H1 (cell line): ENCODE data around the gene NUCB1. TPM values are rescaled to one million over a fixed set of nuclear protein-coding genes. Genes with fewer than 3 reads are reported as not detected.

Source experiments
- CTCF ChIA-PET: fragments of 300-600 bp; sonication (Branson Sonifier 250); formaldehyde crosslinking; loops from one replicate; lab custom pipeline; 2021; ENCODE audit not compliant: partially characterized antibody; lab: Charles Lee
- POLR2A ChIA-PET: fragments of 300-600 bp; sonication (Branson Sonifier 250); formaldehyde crosslinking; loops from one replicate; lab custom pipeline; 2021; ENCODE audit warnings: inconsistent platforms; ENCODE audit not compliant: partially characterized antibody; lab: Charles Lee
- DNase-seq, 2 experiments: peaks; one replicate each; pipeline versions ENCODE4 v3.0.0 to v3.0.0-alpha.2; 2010 to 2022; ENCODE audit warnings: low spot score in 2 of 2, low read depth in 1 of 2, mixed read lengths in 1 of 2
- FAIRE-seq: peaks from 2 replicates; lab custom pipeline; 2011; peaks lifted over from hg19 to GRCh38; lab: Jason Lieb, UNC
- H2AFZ ChIP-seq: 2 replicates; pipeline ENCODE4 v1.8.1; 2012; ENCODE audit warnings: low read length, inconsistent platforms
- H2AK5ac ChIP-seq: 2 replicates; pipeline ENCODE4 v1.6.1; 2013; ENCODE audit warnings: low read depth, low read length
- H2BK120ac ChIP-seq: replicated peaks from 2 replicates; pipeline ENCODE3; 2013; ENCODE audit warnings: low read depth, low read length, inconsistent platforms
- H2BK12ac ChIP-seq: 2 replicates; pipeline ENCODE4 v1.6.1; 2013; ENCODE audit warnings: low read depth, low read length
- H2BK15ac ChIP-seq: 2 replicates; pipeline ENCODE4 v1.6.1; 2013; ENCODE audit warnings: low read length
- H2BK20ac ChIP-seq: 2 replicates; pipeline ENCODE4 v1.6.1; 2013; ENCODE audit warnings: low read length
- H2BK5ac ChIP-seq: 2 replicates; pipeline ENCODE4 v1.6.1; 2013; ENCODE audit warnings: low read depth, low read length
- H3K14ac ChIP-seq: 2 replicates; pipeline ENCODE4 v1.6.1; 2013; ENCODE audit warnings: inconsistent platforms; ENCODE audit not compliant: insufficient read length
- H3K18ac ChIP-seq: 2 replicates; pipeline ENCODE4 v1.6.1; 2013; ENCODE audit warnings: low read length; ENCODE audit errors: extremely low read depth
- H3K23ac ChIP-seq: 2 replicates; pipeline ENCODE4 v1.6.1; 2013; ENCODE audit warnings: inconsistent platforms; ENCODE audit not compliant: insufficient read length
- H3K23me2 ChIP-seq: 2 replicates; pipeline ENCODE4 v1.6.1; 2013; ENCODE audit warnings: low read depth, low read length
- H3K27ac ChIP-seq: 2 replicates; pipeline ENCODE4 v1.6.1; 2011; ENCODE audit warnings: low read depth, low read length, inconsistent platforms
- H3K27me3 ChIP-seq, 4 experiments: replicated peaks in 1 of 4; 1 replicate in 1 of 4; 2 replicates in 3 of 4; pipeline versions ENCODE4 v1.6.1 to v1.8.1; 2011 to 2013; ENCODE audit warnings: low read length in 3 of 4, mild to moderate bottlenecking in 3 of 4, inconsistent platforms in 2 of 4, mixed read lengths in 2 of 4, moderate library complexity in 1 of 4; ENCODE audit not compliant: control insufficient read depth in 3 of 4, insufficient read depth in 3 of 4; ENCODE audit errors: extremely low read depth in 1 of 4
- H3K36me3 ChIP-seq, 4 experiments: 2 replicates each; pipeline versions ENCODE4 v1.6.1 to v1.8.1; 2011 to 2013; ENCODE audit warnings: mild to moderate bottlenecking in 4 of 4, low read length in 3 of 4, moderate library complexity in 2 of 4, control low read depth in 1 of 4, inconsistent platforms in 1 of 4; ENCODE audit not compliant: insufficient read depth in 4 of 4, control insufficient read depth in 2 of 4
- H3K4ac ChIP-seq: replicated peaks from 2 replicates; pipeline ENCODE3; 2013; ENCODE audit warnings: low read length, low read depth, mixed read lengths, inconsistent platforms; ENCODE audit not compliant: insufficient read length
- H3K4me1 ChIP-seq, 4 experiments: replicated peaks in 1 of 4; 1 replicate in 1 of 4; 2 replicates in 3 of 4; pipeline versions ENCODE4 v1.6.1 to v1.8.1; 2011 to 2013; ENCODE audit warnings: low read length in 3 of 4, inconsistent platforms in 2 of 4, mixed read lengths in 1 of 4; ENCODE audit not compliant: insufficient read depth in 4 of 4, control insufficient read depth in 3 of 4
- H3K4me2 ChIP-seq, 2 experiments: 2 replicates each; pipeline versions ENCODE4 v1.6.1 to v1.8.1; 2011 to 2013; ENCODE audit warnings: low read depth in 2 of 2, low read length in 2 of 2, control low read depth in 1 of 2, inconsistent platforms in 1 of 2, mild to moderate bottlenecking in 1 of 2; ENCODE audit not compliant: insufficient read depth in 1 of 2
- H3K4me3 ChIP-seq, 4 experiments: fragments of 200-600, 300-600 bp in 1 of 4; sonication (generic), shearing (Covaris generic), sonication (Bioruptor Twin) in 1 of 4; 2 replicates each; pipeline versions ENCODE4 v1.5.1 to v1.8.1; 2011 to 2016; ENCODE audit warnings: low read length in 4 of 4, low read depth in 3 of 4, control low read depth in 2 of 4, inconsistent platforms in 2 of 4, mild to moderate bottlenecking in 2 of 4, mixed read lengths in 1 of 4, moderate library complexity in 1 of 4; ENCODE audit not compliant: insufficient read depth in 2 of 4; ENCODE audit errors: extremely low read depth in 1 of 4
- H3K56ac ChIP-seq: replicated peaks from 2 replicates; pipeline ENCODE3; 2013; ENCODE audit warnings: low read depth, mild to moderate bottlenecking, mixed read lengths, low read length, inconsistent platforms; ENCODE audit not compliant: insufficient read length
- H3K79me1 ChIP-seq: 2 replicates; pipeline ENCODE4 v1.6.1; 2013; ENCODE audit warnings: low read depth, low read length, control low read depth
- H3K79me2 ChIP-seq, 2 experiments: 2 replicates each; pipeline versions ENCODE4 v1.6.1 to v1.8.1; 2012 to 2013; ENCODE audit warnings: low read length in 2 of 2, mild to moderate bottlenecking in 2 of 2, inconsistent platforms in 1 of 2; ENCODE audit not compliant: insufficient read depth in 2 of 2, control insufficient read depth in 1 of 2
- H3K9ac ChIP-seq, 4 experiments: replicated peaks in 1 of 4; 1 replicate in 1 of 4; 2 replicates in 3 of 4; pipeline versions ENCODE4 v1.6.1 to v1.8.1; 2011 to 2013; ENCODE audit warnings: low read depth in 3 of 4, low read length in 3 of 4, control low read depth in 2 of 4, mild to moderate bottlenecking in 2 of 4, moderate library complexity in 2 of 4, inconsistent platforms in 1 of 4; ENCODE audit errors: extremely low read depth in 1 of 4
- H3K9me3 ChIP-seq, 2 experiments: 2 replicates each; pipeline versions ENCODE4 v1.6.1 to v1.8.1; 2012 to 2013; ENCODE audit warnings: mild to moderate bottlenecking in 2 of 2, moderate library complexity in 2 of 2, control low read depth in 1 of 2, inconsistent platforms in 1 of 2, low read depth in 1 of 2, low read length in 1 of 2, mixed read lengths in 1 of 2; ENCODE audit not compliant: insufficient read depth in 2 of 2
- H4K20me1 ChIP-seq, 2 experiments: replicated peaks in 1 of 2; 2 replicates each; pipeline versions ENCODE3 to v1.8.1; 2011 to 2013; ENCODE audit warnings: inconsistent platforms in 2 of 2, low read length in 2 of 2, mild to moderate bottlenecking in 1 of 2; ENCODE audit not compliant: insufficient read depth in 2 of 2, control insufficient read depth in 1 of 2
- H4K5ac ChIP-seq: 2 replicates; pipeline ENCODE4 v1.6.1; 2013; ENCODE audit warnings: low read length, low read depth, mixed read lengths, inconsistent platforms; ENCODE audit not compliant: insufficient read length
- H4K8ac ChIP-seq: 2 replicates; pipeline ENCODE4 v1.8.0; 2013; ENCODE audit warnings: mild to moderate bottlenecking, moderate library complexity, low read length, inconsistent platforms; ENCODE audit not compliant: insufficient read depth; ENCODE audit errors: extremely low read depth
- H4K91ac ChIP-seq: replicated peaks from 2 replicates; pipeline ENCODE3; 2013; ENCODE audit warnings: low read length, mixed read lengths, inconsistent platforms; ENCODE audit not compliant: insufficient read length
- CHD2 ChIP-seq: IDR thresholded peaks from 2 replicates; pipeline ENCODE4 v1.6.1; 2012; ENCODE audit warnings: low read length, improper control_type of control experiment
- CREB1 ChIP-seq: IDR thresholded peaks from 2 replicates; pipeline ENCODE4 v1.6.1; 2012; ENCODE audit warnings: inconsistent platforms
- FOSL1 ChIP-seq: IDR thresholded peaks from 2 replicates; pipeline ENCODE4 v1.6.1; 2011; ENCODE audit warnings: mild to moderate bottlenecking, low read depth, low read length, moderate library complexity; ENCODE audit not compliant: insufficient read depth
- POU5F1 ChIP-seq: IDR thresholded peaks from 2 replicates; pipeline ENCODE4 v1.6.1; 2011; ENCODE audit warnings: low read depth, mild to moderate bottlenecking, low read length, moderate library complexity
- SP1 ChIP-seq: IDR thresholded peaks from 2 replicates; pipeline ENCODE4 v1.6.1; 2011; ENCODE audit warnings: low read depth, low read length
- SUZ12 ChIP-seq: fragments of 200-600 bp; sonication (generic); IDR thresholded peaks from 2 replicates; pipeline ENCODE4 v1.6.1; 2012; ENCODE audit warnings: mild to moderate bottlenecking, inconsistent platforms, low read length, moderate library complexity, mixed read lengths
- TBP ChIP-seq: IDR thresholded peaks from 2 replicates; pipeline ENCODE4 v1.6.1; 2011; ENCODE audit warnings: low read depth, low read length, improper control_type of control experiment
- TCF12 ChIP-seq: IDR thresholded peaks from 2 replicates; pipeline ENCODE4 v1.6.1; 2011; ENCODE audit warnings: low read depth, mild to moderate bottlenecking, low read length
- ZNF274 ChIP-seq: IDR thresholded peaks from 2 replicates; pipeline ENCODE4 v1.7.0; 2012; ENCODE audit warnings: low read length, borderline replicate concordance; ENCODE audit errors: extremely low read depth
- WGBS, 2 experiments: shearing (Covaris generic) in 1 of 2; methylation state at CpG; one replicate each; pipeline versions ENCODE4 v1.1.6 to v1.1.7; 2013 to 2015; ENCODE audit warnings: low lambda C conversion rate in 2 of 2, mixed read lengths in 2 of 2, inconsistent platforms in 1 of 2, low coverage in 1 of 2, missing lambda C conversion rate in 1 of 2; ENCODE audit not compliant: insufficient replicate concordance in 2 of 2, insufficient coverage in 1 of 2, insufficient read length in 1 of 2; ENCODE audit errors: extremely low coverage in 1 of 2, missing lambda C conversion rate in 1 of 2; 5-methylcytosine and 5-hydroxymethylcytosine counted together
- polyA plus RNA-seq, 7 experiments: library from polyadenylated mRNA; depleted of rRNA in 3 of 7; stranded (reverse) in 5 of 7; unstranded in 2 of 7; fragments of >200 nt in 5 of 7; fragments of 200-250 nt in 2 of 7; gene quantifications; 1 replicate in 5 of 7; 2 replicates in 1 of 7; 4 replicates in 1 of 7; pipeline versions ENCODE4 v1.2.1 to v1.2.3, GENCODE V29; 2011 to 2013; ENCODE audit warnings: missing spikeins in 2 of 7, mixed read lengths in 2 of 7
- total RNA-seq: library from RNA; stranded (reverse); fragmentation: NEBNext Ultra II Directional; extraction: Animal tissue kit (Norgen Biotek cat#: 25700); gene quantifications from 2 replicates; pipeline ENCODE4 v1.2.1, GENCODE V29; 2021

Gene NUCB1
- total and polyA plus RNA-seq, 2 of the 8 experiments (the other 6 are each of a cell fraction or from before 2014, with no cell fraction given): 111 to 121 TPM

GRCh38 chr19:48935864-48936263 lies 35.8 kb downstream of the NUCB1 start:
- POLR2A ChIA-PET: interaction anchor here (0.6 to 1.6 kb wide), 6 partner anchors 11 to 32 kb away, joined by 3 to 8 read pairs (median 6); no protein-coding TSS in a partner anchor
- Histone ChIP-seq H3K23ac (no peak overlapping the region), H2BK12ac (no peak overlapping the region), H3K56ac (no peak overlapping the region), H2AK5ac (no peak overlapping the region), H3K4ac (no peak overlapping the region), H3K36me3 (no peaks in the 10 kb centered on the region), H2BK5ac (no peak overlapping the region), H3K4me1 (peaks cover 3 to 8% (median 6%) of the 10 kb centered on the region in 4 experiments; a peak in 6 of 7 replicates), H3K4me3 (no peak overlapping the region), H3K27me3 (peaks cover 0 to 14% (median 10%) of the 10 kb centered on the region in 4 experiments; a peak in 5 of 7 replicates), H3K23me2 (no peaks in the 10 kb centered on the region; the same call in 1 of the 2 replicates), H4K20me1 (no peaks in the 10 kb centered on the region), H3K18ac (no peak overlapping the region), H3K9ac (no peak overlapping the region), H3K27ac (no peak overlapping the region), H4K5ac (no peak overlapping the region), H2BK15ac (no peak overlapping the region), H4K91ac (no peak overlapping the region)
- 95% methylated on average over 23 of the region's 25 CpGs; no CpG with 5 or more reads in 1 of the 2 experiments for WGBS, 2 experiments
- no peak for DNase-seq
- TF ChIP-seq POU5F1: no peak
- TF ChIP-seq SP1: no peak
- no peak for TF ChIP-seq FOSL1
- no peak for TF ChIP-seq TBP
- TF ChIP-seq ZNF274: no peak
- no peak for TF ChIP-seq CHD2
- TF ChIP-seq SUZ12: no peak
- TF ChIP-seq TCF12: no peak
- no peak for TF ChIP-seq CREB1
- TF ChIP-seq, all 59 proteins: peak for 0
- H3K9me3 ChIP-seq: no peaks in the 10 kb centered on the region
- H3K14ac ChIP-seq: no peak overlapping the region
- no peak overlapping the region for H3K4me2 ChIP-seq
- no peaks in the 10 kb centered on the region; the same call in 1 of the 2 replicates for H3K79me1 ChIP-seq
- H3K79me2 ChIP-seq: no peaks in the 10 kb centered on the region
- H2BK120ac ChIP-seq: no peak overlapping the region
- H2AFZ ChIP-seq: no peak overlapping the region
- CTCF ChIA-PET: interaction anchor here (0.5 to 1.9 kb wide), 11 partner anchors 10 to 166 kb away, joined by 3 to 18 read pairs (median 4); no protein-coding TSS in a partner anchor
- FAIRE-seq: no peak
- no peak overlapping the region for H2BK20ac ChIP-seq
- no peak overlapping the region for H4K8ac ChIP-seq
